ENCODE data around the gene CISTR.
"Not testable (repeated sequence)": the region's sequence is repeated elsewhere in the genome, so short reads cannot be mapped to it uniquely, and the experiment has no call there.

The CISTR gene

GRCh38 chr12:53751336-53752191 is at the start of gene CISTR:
CISTR (minus strand) TSS chr12:53751979.
- peak; percentile 66 for DNase-seq (ENCODE audit: low spot score)

- no peak for DNase-seq (ENCODE audit: low spot score)
Observed at GRCh38 chr12:53798575-53798974, 46.8 kb upstream of the CISTR start.

GRCh38 chr12:53795927-53796326 is 44.1 kb upstream of the CISTR start:
- peak; percentile 36 for DNase-seq (ENCODE audit: low spot score)

- peak; percentile 65 for DNase-seq (ENCODE audit: low spot score)
Observed at GRCh38 chr12:53793221-53793620, 41.4 kb upstream of the CISTR start.

- no peak for DNase-seq (ENCODE audit: low spot score)
Observed at GRCh38 chr12:53791735-53792326, 40.1 kb upstream of the CISTR start.

- no peak for DNase-seq (ENCODE audit: low spot score)
Observed at GRCh38 chr12:53789570-53789969, 37.8 kb upstream of the CISTR start.

GRCh38 chr12:53788892-53789291 is 37.1 kb upstream of the CISTR start:
- DNase-seq (ENCODE audit: low spot score), result no peak

- no peak for DNase-seq (ENCODE audit: low spot score)
Observed at GRCh38 chr12:53786411-53786810, 34.6 kb upstream of the CISTR start.

- no peak for DNase-seq (ENCODE audit: low spot score)
Observed at GRCh38 chr12:53785161-53785560, 33.4 kb upstream of the CISTR start.

GRCh38 chr12:53782093-53782703 is 30.4 kb upstream of the CISTR start:
- DNase-seq (ENCODE audit: low spot score), result no peak

GRCh38 chr12:53781228-53781801 is 29.5 kb upstream of the CISTR start:
- DNase-seq (ENCODE audit: low spot score), result peak; percentile 22

- DNase-seq (ENCODE audit: low spot score), result no peak
Observed at GRCh38 chr12:53780323-53780722, 28.5 kb upstream of the CISTR start.

- not testable (repeated sequence) for DNase-seq (ENCODE audit: low spot score)
Observed at GRCh38 chr12:53779679-53780078, 27.9 kb upstream of the CISTR start.

- DNase-seq (ENCODE audit: low spot score), result no peak
Observed at GRCh38 chr12:53777936-53778644, 26.3 kb upstream of the CISTR start.

GRCh38 chr12:53777412-53777811 is 25.6 kb upstream of the CISTR start:
- DNase-seq (ENCODE audit: low spot score), result no peak

- DNase-seq (ENCODE audit: low spot score), result no peak
Observed at GRCh38 chr12:53776872-53777271, 25.1 kb upstream of the CISTR start.

GRCh38 chr12:53775478-53776145 is 23.8 kb upstream of the CISTR start:
- no peak for DNase-seq (ENCODE audit: low spot score)

GRCh38 chr12:53770281-53770680 is 18.5 kb upstream of the CISTR start:
- no peak for DNase-seq (ENCODE audit: low spot score)

GRCh38 chr12:53768976-53769375 is 17.2 kb upstream of the CISTR start:
- DNase-seq (ENCODE audit: low spot score), result no peak

GRCh38 chr12:53766881-53767280 is 15.1 kb upstream of the CISTR start:
- no peak for DNase-seq (ENCODE audit: low spot score)

GRCh38 chr12:53765891-53766290 is 14.1 kb upstream of the CISTR start:
- no peak for DNase-seq (ENCODE audit: low spot score)

GRCh38 chr12:53764615-53765014 is 12.8 kb upstream of the CISTR start:
- DNase-seq (ENCODE audit: low spot score), result no peak

Measured in cerebellar cortex (tissue), 1 donor.